Activated CD8-positive, alpha-beta memory T cell treated with anti-CD3 and anti-CD28 coated beads, Interleukin-2, amount 50 U/mL, for 24 hours (primary cell): ENCODE data around the gene HCN2.

ENCODE experiments used
- DNase-seq: peaks from one replicate; pipeline ENCODE4 v3.0.0-alpha.2; 2020; ENCODE audit errors: extremely low read depth

Gene HCN2

DNA sequence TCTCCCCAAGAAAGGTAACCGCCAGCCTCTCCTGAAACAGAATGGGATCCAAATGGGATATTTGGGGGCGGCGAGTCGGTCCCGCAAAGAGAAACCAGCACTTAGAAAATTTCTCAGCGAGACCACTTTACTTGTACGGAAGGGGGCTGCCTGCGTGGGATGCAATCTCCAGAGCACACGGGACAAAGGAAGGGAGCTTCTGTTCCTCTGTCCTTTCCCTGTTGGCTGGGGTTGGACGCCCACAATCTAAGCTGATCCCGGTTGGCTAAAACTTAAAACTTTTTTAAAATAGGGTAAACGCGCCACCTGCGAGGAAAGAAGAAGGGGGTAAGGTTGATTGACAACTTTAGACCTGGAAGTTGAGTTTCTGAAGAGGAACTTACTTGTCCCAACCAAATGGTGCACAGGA is 18.1 kb upstream of the HCN2 start:
- no peak for DNase-seq

DNA sequence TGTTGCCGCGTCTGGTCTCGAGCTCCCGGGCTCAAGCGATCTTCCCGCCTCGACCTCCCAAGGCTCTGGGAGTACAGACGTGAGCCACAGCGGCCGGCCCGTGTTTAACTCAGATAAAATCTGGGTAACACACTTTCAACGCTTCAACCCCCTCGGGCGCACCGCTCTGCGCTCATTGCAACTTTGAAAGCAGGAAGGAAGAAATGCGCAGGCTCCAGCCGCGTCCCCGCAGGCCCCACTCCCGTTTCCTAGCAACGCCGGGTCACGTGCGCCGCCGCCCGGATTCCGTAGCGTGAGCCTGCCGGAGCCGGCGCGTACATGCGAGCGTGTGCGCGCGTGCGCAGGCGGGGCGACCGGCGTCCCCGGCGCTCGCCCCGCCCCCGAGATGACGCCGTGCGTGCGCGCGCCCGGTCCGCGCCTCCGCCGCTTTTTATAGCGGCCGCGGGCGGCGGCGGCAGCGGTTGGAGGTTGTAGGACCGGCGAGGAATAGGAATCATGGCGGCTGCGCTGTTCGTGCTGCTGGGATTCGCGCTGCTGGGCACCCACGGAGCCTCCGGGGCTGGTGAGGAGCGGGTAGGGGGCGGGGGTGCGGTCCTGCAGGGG is 17.4 kb upstream of the HCN2 start, which contains the start of gene BSG:
BSG (plus strand) TSS at position 457 of the 603 bp plus-strand sequence; CDS start at position 496, 39 bp downstream.
- DNase-seq: peak; percentile 97

DNA sequence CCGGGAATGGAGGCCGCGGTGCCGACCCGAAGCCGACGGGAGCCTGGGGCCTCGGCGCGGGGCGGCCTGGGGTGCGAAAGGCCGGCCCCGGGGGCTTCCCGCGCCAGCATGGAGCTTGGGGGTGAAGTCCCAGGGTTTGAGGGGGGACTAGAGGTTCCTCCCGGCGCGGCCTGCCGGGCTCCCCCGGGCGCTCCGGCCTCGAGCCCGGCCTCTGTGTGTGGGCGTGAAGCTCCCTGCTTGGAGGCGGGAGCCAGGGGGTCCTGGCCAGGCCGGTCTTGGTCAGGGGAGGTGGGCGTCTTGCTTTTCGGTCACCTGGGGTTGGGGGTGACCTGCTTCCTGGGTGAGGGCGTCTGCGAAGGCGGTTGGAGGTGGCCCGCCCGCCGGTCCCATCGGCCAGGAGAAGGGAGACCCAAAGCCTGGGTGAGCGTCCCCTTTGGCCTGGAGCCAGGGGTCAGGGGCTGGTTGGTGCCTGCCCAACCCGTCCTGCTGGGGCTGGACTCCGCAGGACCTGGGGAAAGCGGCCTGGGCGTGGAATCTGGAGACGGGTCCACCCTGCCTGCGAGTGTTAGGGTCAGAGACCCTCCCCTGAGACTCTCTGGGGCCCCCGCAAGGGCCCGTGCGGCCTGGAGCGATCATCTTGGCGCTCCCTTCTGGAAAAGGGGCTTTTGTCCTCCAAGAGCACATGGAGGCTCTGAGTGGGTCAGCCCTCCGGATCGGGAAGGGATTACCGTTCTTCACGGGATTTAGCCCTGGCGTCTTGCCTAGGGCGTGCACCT is 16.8 kb upstream of the HCN2 start:
- DNase-seq: no peak

DNA sequence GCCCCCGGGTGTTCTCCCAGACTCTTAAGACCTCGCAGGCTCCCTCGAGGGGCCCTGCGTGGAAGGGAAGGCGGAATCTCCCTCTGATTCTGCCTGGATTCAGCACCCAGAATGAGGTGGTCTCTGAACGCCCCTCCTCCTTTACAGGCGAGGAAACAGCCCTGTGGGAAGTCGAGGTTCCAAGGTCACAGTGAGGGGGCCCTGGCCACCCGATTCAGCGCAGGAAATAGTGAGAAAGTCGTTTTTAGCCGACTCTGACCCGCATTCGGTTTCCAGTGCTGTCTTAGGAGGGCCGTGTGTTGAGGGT is 16.2 kb upstream of the HCN2 start:
- no peak for DNase-seq

DNA sequence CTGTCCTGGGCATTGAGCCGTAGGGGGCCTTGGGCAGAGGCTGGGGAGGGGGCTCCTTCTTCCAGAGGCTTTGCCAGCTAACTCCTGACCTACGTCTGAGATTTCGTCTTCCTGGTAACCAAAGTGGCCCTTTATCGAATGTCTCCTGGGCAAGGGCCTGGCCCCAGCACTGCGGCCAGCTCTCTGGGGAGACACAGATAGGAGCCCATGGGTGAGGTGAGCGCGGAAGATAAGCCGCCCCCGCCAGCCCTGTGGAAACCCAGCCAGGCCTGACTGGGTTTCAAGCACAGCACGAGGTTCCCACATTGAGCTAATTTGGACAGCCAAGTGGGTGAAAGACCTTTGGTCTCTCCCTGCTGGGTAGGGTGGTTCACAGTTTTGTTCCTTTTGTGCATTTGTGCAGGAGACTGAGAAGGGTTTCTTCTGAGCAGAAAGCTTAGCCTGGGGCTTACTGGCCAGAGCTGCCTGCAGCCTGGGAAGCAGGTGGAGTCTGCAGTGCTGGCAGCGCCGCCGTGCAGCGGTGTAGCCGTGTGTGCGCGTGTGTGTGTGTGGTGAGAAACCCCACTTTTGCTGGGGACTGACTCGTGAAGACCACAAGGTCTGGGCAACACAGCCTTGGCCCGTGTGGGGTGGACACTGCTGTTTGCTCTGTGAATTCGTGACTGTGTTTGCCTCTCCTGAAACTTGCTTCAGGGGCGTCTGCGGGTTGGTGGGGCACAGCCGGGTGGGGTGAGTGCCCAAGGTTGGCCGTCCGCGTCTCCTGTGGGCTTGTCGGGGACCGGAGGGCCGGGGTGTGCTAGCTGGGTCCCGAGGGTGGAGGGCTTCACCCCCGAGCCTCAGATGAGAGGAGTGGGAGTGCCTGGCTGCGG is 14.8 kb upstream of the HCN2 start:
- no peak for DNase-seq

DNA sequence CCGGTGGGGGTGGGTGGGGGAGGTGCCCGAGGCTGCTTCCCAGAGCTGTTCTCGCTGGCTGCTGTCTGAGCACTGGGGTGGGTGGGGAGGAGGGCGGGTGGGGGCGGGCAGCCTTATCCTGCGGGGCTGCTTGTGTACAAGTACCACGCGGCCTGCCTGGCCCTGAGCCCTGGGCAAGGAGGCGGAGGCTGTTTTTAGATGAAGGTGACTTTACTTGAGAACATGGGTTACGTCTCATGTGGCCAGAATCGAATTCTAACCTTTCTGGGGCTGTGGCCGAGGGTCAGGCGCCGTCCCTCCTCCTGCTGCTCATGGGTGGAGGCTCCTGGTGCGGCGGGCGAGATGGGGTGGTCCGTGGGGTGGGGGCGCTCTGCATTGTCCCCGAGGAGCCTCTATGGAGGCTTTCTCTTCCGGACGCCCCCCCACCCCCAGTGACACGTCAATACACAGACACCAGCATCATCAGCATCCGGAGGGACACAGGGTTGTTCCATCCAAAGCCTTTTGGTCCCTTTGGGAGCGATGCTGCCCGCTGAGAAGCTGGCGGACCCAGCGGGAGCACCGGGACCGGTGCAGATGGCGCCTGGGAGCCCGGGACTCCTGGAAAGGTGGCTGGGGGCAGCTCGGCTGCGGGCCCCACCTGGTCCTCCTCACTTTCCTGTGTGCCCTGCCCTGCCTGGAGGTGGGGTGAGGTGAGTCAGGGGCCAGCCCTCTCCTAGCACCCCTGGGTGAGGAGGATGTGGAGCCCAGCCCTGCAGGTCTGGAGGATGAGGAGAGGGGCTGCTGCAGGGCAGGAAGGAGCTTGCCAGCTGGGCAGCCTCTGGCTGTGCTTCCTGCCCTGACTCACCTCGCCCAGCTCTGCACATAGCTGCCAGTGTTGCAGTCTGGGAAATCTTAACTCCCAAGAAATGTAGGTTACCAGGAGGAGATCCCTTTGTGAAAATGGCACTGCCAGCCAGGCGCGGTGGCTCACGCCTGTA is 13.9 kb upstream of the HCN2 start:
- no peak for DNase-seq

DNA sequence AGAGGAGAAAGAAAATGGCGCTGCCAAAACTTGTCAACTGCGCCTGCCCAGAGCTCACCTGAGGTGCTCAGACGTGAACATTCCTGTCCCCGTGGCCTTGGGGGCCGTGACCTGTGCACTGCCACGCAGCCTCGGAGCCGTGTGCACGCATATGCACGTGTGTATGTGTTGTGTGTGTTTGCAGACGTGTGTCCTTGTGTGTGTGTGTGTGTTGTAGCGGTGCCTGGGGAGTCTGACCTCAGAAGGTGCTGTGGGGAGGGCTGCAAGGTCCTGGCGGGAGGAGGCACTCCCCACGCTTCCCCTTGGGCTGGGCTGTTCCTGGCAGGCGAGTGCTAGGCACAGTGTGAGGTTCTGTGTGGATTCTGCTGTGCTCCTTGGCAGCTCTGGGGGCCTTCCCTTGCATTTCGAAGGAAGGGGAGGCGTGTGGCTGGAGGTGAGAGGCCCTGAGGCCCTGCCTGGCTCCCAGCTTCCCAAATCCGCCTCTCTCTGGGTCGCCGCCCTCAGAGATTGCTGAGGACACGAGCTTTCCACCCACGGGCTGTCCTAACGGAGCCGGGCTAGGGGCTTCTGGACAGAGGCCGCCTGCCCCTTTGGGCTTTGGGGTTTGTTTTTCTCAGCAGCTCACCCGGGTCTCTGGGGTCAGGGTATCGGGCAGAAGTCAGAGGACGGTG is 12.8 kb upstream of the HCN2 start:
- DNase-seq: no peak

DNA sequence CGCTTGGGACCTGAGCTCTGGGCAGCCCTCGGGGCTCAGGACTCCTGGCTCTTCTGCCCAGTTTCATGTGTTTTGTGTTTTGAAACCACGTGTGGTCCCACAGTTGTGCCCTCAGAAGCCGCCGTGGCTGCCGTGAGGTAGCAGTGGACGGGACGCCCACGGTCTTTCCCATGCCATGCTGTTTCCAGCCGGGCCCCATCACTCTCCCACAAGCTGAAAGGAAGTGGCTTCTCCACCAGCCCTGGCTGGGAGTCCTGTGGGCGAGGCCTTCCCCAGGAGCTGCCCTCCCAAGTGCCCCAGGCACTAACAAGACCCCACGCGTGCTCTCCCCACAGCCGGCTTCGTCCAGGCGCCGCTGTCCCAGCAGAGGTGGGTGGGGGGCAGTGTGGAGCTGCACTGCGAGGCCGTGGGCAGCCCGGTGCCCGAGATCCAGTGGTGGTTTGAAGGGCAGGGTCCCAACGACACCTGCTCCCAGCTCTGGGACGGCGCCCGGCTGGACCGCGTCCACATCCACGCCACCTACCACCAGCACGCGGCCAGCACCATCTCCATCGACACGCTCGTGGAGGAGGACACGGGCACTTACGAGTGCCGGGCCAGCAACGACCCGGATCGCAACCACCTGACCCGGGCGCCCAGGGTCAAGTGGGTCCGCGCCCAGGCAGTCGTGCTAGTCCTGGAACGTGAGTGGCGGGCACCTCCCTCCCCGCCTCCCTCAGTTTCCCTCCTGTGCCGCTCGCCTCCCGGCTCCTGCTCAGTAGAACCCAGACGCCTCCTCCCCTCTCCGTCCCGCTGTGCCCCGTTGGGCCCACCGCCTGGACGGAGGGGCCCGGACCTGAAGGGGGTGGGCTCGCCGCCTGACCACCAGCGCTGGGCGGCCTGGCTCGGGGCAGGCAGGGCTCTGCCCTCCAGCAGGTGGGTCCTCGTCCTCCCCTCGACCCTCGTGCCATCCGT is 12.0 kb upstream of the HCN2 start:
- no peak for DNase-seq

DNA sequence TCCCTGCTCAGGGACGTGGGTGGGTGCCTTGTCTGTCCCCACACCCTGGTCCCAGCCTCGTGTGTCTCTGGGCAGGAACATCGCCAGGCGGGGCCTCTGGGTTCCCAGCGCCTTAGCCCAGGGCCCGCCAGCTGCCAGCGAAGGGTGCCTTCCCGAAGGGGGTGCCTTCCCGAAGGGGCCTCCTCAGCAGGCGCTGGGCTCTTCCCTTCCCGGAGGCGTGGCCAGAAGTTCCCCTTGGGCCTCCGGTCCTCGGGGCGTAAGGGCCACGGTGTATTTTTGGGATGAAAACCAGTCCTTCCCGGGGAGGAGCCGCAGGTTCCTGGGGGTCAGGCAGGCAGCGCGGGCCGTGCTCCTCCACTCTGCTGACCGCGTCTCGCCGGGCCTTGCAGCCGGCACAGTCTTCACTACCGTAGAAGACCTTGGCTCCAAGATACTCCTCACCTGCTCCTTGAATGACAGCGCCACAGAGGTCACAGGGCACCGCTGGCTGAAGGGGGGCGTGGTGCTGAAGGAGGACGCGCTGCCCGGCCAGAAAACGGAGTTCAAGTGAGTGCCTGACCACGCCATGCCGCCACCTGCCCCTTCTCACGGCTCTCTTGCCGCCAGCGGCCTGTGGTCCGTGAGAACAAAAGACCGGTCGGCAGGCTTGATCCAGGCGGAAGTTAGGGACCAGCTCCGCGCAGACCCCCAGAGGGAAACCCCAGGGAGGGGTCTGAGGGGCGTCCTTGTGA is 10.4 kb upstream of the HCN2 start:
- DNase-seq: no peak

DNA sequence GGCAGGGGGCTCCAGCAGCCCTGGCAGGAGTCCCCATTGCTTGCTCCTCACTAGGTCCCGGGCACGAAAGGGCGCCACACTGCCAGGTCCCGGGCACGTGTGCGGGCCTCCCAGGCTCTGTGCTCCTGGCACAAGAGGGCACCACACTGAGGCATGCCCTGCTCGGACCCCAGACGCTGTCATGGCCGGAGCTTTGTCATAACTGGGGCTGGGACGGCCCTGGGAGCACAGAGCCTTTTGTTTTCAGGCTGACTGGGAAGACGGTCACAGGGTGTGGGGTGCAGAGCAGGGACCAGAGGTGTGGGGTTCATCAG is 9.9 kb upstream of the HCN2 start:
- no peak for DNase-seq

DNA sequence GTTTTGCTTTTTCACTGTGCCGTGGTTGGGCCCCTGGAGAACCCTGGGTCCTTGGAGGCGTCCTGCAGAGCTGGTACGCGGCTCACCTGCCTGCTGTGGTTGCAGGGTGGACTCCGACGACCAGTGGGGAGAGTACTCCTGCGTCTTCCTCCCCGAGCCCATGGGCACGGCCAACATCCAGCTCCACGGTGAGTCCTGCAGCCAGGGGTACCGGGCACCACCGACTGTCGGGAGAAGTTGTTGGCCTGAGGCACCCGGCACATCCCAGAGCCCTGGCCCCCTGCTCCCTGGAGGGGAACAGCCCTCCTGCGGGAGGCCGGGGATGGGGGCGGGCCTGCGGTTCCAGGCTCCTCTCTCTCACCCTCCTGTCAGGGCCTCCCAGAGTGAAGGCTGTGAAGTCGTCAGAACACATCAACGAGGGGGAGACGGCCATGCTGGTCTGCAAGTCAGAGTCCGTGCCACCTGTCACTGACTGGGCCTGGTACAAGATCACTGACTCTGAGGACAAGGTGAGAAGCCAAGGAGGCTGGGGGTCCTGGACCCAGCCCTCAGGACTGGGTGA is 9.3 kb upstream of the HCN2 start:
- no peak for DNase-seq

DNA sequence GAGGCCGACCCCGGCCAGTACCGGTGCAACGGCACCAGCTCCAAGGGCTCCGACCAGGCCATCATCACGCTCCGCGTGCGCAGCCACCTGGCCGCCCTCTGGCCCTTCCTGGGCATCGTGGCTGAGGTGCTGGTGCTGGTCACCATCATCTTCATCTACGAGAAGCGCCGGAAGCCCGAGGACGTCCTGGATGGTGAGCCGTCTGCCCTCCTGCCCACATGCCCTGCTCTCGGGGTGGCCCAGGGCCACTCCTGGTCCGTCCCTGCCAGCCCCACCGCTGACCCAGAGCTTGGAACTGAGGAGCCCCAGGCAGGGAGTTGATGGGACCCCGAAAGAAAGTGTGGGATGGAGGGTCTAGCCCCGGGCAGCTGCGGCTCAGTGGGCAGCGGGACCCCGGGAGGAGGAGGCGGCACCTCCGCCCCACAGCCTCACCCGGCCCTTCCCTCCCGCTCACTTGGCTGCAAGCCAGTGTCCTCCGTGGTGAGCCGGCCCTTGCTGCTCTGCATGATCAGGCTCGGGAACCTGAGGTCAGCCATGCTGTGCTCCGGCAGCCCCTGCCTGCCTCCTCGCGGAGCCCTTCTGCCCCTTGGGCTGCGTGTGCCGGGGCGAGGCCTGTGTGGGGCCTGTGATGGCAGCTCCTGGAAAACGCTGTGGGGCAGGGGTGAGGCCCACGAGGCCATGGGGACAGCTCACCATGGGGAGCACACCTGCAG is 8.1 kb upstream of the HCN2 start:
- DNase-seq: no peak

DNA sequence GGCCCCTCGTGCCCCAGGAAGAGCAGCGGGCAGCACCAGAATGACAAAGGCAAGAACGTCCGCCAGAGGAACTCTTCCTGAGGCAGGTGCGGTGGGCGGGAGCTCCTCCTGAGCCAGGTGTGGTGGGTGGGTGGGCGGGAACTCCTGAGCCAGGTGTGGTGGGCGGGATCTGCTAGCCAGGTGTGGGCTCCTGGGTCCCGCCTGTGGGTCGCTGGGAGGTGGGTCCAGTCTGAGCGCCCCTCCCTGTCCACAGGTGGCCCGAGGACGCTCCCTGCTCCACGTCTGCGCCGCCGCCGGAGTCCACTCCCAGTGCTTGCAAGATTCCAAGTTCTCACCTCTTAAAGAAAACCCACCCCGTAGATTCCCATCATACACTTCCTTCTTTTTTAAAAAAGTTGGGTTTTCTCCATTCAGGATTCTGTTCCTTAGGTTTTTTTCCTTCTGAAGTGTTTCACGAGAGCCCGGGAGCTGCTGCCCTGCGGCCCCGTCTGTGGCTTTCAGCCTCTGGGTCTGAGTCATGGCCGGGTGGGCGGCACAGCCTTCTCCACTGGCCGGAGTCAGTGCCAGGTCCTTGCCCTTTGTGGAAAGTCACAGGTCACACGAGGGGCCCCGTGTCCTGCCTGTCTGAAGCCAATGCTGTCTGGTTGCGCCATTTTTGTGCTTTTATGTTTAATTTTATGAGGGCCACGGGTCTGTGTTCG is 7.0 kb upstream of the HCN2 start:
- DNase-seq: no peak

DNA sequence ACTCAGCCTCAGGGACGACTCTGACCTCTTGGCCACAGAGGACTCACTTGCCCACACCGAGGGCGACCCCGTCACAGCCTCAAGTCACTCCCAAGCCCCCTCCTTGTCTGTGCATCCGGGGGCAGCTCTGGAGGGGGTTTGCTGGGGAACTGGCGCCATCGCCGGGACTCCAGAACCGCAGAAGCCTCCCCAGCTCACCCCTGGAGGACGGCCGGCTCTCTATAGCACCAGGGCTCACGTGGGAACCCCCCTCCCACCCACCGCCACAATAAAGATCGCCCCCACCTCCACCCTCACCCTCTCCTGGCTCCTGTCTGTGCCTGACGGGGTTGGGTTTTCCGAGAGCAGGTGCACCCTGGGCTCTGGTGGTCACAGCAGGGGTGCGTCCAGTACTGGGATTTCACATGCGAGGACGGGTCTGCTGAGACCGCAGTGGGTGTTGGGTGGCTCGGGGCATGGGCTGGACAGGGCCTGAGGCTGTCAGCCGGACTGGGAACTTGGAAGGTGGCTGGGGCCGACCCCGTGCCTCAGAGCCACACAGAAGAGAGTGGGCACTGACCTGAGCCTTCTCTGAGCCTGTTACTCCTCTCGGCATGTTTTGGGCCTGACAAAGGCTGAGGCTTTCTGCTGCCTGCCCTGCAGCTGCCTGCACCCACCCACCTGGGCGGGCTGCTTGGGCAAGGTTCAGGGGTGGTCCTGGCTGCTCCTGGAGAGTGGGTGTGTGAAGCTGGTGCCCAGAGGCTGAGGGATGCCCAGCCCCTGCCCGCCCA is 6.3 kb upstream of the HCN2 start:
- DNase-seq: no peak

DNA sequence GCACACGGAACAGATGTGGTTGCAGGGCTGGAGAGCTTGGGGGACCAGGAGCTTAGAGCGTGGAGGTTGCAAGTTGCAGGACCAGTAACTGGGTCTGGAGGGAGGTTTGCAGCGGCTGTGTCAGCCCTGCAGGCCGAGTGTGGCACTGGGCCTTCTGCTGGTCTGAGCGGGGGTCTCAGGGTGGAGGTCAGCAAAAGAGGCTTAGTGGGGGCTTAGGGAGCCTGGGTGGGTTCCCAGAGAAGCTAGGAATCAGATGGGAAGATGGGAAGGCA is 5.8 kb upstream of the HCN2 start:
- DNase-seq: no peak

DNA sequence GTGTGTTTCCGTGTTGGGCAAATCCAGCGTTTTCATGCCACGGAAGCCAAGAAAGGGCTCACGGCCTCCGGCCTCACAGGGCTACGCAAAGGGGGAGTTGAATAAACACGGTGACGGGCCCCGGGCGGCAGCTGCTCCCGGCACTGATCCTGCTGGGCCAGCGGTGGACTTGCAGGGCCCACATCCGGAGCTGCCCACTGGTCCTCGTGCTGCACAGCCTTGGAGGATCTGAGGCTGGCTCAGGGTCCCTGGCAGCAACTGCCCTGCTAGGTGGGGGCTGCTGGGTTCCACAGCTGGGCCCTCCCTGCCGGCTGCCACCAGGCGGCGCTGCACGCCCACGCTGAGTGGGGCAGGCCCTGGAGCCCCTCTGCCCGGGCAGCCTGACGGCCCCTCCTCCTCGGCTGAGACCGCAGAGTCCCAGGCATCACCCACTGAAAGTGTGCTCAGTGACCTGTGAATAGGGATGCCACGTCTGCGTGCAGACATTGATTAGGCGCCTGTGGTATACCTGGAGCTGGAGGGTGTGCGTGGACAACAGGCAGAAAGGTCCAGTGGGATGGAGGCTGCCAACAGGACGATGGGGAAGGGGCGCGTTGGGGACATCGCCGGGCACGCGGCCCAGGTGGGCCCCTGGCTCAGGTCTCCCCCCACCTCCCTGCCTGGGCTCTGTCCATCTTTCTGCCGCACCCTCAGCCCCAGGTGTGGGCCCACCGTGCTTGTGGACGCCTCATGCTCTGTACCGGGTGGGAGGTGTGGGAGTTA is 5.3 kb upstream of the HCN2 start:
- no peak for DNase-seq
